AG04449 (cell line): Measurements from ENCODE around the gene FOXD4L1.
"Not testable (repeated sequence)": the region's sequence is repeated elsewhere in the genome, so short reads cannot be mapped to it uniquely, and the experiment has no call there.

Experiments used
- CTCF ChIA-PET: fragments of 350-600 bp; formaldehyde crosslinking; extraction: SDS; loops from one replicate; lab custom pipeline; 2021; ENCODE audit warnings: antibody characterized with exemption; lab: Yijun Ruan, JAX
- POLR2A ChIA-PET: fragments of 400-600, 350-600 bp; formaldehyde crosslinking; extraction: SDS; loops from one replicate; lab custom pipeline; 2020; ENCODE audit warnings: antibody characterized with exemption, inconsistent platforms; lab: Yijun Ruan, JAX
- DNase-seq: peaks from one replicate; pipeline ENCODE4 v3.0.0-alpha.2; 2010; ENCODE audit warnings: low read depth, low spot score
- H3K4me3 ChIP-seq: 2 replicates; pipeline ENCODE4 v1.5.1; 2011; ENCODE audit warnings: low read depth, mild to moderate bottlenecking, control low read depth, low read length

The FOXD4L1 gene

DNA sequence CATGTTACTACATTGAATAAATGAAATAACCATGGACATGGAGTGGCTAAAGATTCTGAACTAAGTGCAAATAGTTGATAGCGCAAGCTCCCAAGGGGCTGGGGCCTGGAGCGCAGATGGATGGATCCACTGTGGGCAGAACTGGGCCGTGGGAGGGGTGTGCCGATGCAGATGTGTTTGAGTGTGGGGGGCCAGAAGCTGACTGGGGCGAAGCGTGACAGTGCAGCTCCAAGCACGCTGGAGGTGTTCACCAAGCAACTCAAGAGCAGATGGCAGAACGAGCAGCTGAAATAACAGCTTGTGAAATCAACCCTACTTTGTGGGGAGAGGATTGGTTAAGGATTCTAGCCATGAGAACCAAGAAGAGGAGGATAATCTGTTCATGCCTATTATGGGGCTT is 17.0 kb downstream of the FOXD4L1 start:
- DNase-seq, H3K4me3 ChIP-seq, CTCF ChIA-PET, POLR2A ChIA-PET: not testable (repeated sequence)

DNA sequence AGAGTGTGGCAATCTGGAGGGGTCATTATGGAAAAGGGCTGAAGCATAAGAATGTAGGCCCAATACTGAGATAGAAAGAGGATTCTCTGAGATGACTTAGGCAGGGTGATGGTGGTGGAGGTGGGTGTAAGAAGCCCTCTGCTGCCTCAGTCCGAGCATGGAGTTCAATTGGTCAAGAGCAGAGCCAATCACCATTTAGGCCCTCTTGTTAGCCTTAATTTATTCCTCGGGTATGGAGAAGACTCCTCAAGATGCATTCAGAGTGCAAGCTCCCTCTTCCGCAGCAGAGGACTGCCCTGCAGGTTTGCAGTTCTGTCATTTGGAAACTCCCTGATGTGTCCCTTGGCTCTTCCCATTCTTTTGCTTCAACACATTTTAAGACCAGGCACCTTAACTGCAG is 17.5 kb downstream of the FOXD4L1 start:
- H3K4me3 ChIP-seq, CTCF ChIA-PET, DNase-seq, POLR2A ChIA-PET: not testable (repeated sequence)

DNA sequence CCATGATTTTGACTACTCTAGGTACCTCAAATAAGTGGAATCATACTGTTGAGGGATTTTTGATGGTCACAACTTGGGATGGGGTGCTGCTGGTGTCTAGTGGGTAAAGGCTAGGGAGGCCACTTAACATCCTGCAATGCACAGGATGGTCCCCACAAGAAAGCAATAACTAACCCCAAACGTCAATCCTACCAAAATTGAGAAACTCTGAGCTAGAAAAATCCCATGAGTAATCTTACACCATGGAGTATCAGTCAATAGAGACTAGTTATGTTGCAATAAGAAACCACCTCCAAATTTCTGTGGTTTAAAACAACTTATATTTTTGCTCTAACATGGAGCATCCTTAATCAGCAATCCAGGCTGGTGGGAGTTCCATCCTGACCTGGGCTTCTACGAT is 18.6 kb downstream of the FOXD4L1 start:
- CTCF ChIA-PET, POLR2A ChIA-PET: not testable (repeated sequence)

DNA sequence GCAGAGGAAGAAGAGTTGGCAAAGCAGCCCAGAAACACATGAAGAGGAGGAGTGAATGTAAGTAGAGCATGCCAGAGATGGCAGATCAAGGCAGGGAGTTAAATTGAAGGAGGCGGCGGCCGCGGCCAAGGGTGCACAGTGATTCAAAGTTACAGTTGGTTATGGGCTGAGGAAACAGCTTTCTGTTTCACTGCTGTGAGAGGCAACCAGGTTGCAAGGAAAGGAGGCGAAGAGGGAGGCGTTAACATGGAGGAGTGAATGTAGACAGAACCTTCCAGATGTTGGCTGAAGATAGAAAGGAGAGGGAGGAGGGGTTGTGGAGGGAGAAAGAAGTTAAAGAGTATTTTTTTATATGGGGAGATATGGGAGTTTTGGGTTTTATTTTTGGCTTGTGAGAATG is 22.4 kb downstream of the FOXD4L1 start:
- CTCF ChIA-PET, DNase-seq, POLR2A ChIA-PET, H3K4me3 ChIP-seq: not testable (repeated sequence)

More for the DNA sequence above, 18.6 kb downstream of the FOXD4L1 start:
- H3K4me3 ChIP-seq, DNase-seq: not testable (repeated sequence)

DNA sequence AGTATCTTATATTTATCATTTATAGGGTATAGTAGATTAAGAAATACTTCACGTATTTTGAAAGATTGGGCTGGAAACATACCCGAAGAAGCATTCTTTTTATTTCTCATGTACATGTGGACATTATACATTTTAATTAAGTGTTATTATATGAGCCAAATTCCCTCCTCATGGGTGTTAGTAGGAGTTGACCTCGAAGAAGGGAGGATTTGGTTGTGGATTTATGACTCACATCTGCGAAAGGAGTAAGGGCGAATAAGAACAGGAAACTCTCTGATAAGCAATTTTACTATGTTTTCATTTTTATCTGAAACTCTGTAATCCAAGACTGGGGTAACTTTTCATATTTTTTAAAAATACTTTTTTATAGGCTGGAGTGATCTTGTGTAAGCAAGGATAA is 23.0 kb downstream of the FOXD4L1 start:
- POLR2A ChIA-PET, CTCF ChIA-PET: not testable (repeated sequence)

DNA sequence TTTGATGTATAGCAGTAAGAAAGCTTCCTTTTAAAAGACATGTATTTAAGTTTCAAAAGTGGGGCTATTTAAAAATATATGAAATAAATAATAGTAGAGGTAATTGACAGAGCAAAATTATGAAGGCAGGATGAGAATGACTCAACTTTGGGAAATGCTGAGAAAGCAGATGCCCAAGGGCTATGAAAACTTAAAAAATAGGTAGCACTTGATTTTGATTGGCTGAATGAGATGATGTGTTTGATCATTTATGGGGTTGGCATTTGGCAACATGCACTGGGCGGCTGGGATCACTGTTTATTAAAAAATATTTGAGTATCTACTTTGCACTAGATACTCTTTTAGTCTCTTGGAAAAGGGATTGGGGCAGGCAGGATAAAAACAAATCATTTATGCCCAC is 26.5 kb downstream of the FOXD4L1 start:
- DNase-seq, CTCF ChIA-PET, H3K4me3 ChIP-seq, POLR2A ChIA-PET: not testable (repeated sequence)

More for the DNA sequence above, 23.0 kb downstream of the FOXD4L1 start:
- not testable (repeated sequence) for DNase-seq, H3K4me3 ChIP-seq

DNA sequence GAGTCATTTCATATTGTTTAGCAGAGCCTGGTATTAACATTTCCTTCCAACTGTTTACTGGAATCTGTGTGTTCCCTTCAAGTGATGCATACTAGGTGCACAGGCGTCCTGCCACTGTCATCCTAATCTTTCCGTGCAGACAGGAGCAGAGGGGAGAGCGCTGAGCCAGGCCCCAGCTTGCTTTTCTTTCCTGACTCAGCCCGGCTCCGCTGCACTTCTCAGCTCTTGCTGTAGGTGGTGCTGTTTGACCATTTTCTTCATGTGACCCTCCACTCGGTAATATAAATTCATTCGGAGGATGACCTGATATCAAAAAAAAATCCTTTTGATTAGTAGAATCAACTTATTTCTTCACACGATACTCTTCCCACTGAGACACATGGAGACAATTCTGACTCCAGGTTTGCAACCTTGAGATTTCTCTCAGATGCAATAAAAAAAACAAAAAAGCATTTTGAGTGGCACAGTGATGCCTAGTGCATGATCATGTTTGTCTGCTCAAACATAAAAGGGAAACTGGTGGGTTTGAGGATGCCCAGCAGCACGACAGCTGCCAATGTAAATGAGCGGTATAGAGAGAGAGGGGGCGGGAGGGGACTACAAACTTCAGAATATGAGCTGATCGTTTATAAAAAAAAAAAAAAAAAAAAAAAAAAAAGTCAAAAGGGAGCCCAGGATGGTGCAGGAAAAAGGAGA is 29.0 kb downstream of the FOXD4L1 start:
- DNase-seq, H3K4me3 ChIP-seq, POLR2A ChIA-PET: not testable (repeated sequence)
- CTCF ChIA-PET = interaction anchor here (1.3 kb wide), 1 partner anchor 77 kb away, joined by 3 read pairs; no protein-coding TSS in a partner anchor

DNA sequence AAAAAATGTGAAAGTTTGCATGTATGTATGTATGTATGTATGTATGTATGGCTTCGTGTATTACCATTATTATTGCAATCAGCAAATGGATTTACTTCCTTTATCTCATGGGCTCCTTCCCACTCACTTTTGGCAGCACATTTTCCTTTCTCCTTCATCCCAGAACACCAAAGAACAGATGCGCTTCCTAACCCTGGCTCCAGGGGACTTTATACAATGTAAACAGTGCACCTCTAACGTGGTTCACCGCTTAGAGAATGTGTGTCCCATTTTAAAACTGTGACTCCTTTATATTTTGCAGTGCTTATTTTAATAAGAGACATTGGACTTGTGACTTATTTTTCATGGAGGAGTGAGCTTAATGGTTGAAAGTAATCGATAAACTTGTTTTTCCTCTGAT is 29.7 kb downstream of the FOXD4L1 start:
- CTCF ChIA-PET = interaction anchor here (1.3 kb wide), 1 partner anchor 76 kb away, joined by 3 read pairs; no protein-coding TSS in a partner anchor
- POLR2A ChIA-PET, H3K4me3 ChIP-seq, DNase-seq: not testable (repeated sequence)

DNA sequence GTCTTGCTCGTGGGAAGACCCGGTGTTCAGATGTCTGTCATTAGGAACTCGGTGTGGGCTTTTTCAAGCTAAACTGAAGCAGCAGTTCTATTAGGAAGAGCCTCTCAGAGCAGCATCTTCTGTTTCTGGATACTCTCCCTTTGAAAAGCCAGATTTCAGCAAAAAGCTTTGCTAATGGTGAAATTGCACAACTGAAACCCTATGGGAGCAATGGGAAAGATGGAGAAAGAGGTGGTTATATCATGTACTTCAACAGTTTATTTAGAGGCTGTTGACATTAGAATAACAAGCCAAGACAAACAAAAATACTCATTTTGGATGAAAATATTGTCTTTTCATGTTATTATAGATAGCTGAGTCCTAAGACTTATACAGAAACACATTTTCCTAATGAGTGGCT is 30.4 kb downstream of the FOXD4L1 start:
- H3K4me3 ChIP-seq, CTCF ChIA-PET, DNase-seq, POLR2A ChIA-PET: not testable (repeated sequence)

DNA sequence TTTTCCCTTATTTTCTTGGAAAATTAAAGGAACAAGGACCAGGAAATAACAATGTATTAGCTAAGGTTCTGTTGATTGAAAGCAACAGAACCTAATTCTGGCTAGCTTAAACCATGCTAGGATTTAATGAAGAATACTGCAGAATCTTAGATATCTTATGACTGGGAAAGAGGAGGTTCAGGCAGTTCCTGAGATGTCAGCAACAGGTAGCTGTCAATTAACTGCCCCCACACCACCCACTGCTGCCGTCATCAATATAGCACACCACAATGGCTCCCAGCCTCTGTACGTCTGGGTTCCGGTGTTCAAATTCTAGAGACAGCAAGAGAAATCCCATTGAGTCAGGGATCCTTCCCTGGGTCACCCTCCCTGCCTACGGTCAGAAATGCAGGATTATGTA is 34.5 kb downstream of the FOXD4L1 start:
- DNase-seq, H3K4me3 ChIP-seq, POLR2A ChIA-PET, CTCF ChIA-PET: not testable (repeated sequence)

DNA sequence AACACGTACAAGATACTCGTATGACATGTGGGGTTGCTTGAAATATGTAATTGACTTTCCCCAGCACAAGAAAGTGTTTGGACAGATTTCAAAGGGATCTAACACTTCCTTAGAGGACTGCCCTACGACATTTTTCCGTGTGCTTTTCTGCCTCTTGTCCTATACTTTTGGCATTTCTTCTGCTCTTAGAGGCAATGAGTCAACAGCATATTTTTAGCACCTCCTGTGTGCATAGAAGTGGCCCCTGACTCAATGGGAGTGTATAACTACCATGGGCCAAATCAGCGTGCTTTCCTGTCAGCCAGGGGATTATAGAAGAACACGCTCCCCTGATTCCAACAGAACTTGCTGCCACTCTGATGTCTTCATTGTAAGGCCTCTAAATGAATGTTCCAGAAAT is 38.1 kb downstream of the FOXD4L1 start:
- DNase-seq, H3K4me3 ChIP-seq, CTCF ChIA-PET, POLR2A ChIA-PET: not testable (repeated sequence)

DNA sequence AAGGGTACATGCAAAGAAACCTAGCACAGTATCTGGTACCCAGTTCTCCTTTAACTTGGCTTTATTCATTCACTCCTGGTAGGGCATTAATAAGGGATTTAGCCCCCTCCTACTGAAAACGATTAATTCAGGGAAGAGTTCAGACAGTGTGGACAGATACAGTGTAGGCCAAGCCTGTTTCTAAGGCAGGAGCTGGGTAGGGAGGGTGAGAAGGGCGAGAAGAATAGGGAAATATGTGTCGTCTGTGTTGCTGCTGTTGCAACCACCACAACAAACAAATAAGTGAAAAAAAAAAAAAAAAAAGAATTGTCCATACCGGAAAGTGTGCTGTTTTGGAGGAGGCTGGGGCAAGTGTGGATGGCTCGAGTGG is 42.4 kb downstream of the FOXD4L1 start:
- H3K4me3 ChIP-seq, CTCF ChIA-PET, DNase-seq, POLR2A ChIA-PET: not testable (repeated sequence)

DNA sequence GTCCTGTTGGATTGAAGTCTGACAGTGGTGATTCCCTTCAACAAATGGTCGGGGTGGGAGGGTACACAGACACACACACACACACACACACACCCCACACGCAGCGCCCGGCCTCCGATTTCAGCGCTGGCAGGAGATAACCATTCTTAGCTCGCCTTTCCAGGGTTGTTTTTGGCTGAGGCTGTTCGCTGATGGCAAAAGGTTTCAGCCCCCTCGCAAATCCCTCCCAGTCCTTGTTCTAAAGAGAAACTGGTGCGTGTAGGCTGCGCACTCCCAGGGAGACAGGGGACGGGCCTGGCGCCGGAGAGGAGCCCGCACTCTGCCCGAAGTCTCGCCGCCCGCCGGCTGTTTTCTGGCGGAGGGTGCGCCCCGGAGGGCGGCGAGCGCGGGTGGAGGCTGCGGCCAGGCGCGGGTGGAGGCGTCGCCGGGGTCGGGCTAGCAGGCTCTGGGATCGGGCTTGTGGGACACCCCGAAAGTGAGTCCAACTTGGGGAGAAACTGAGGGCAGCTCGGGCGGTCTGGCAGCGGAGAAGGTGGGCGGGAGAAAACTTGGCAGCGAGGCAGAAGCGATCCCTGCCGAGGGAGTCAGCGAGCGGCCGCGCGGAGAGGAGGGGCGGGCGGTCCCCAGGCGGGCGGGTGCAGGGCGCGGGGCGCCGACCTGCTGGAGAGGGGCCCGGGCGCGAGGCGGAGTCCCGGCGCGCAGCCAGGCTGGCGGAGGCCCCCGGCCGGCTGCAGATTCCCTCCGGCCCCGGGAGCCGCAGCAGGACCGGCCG is 42.9 kb downstream of the FOXD4L1 start:
- DNase-seq, POLR2A ChIA-PET, CTCF ChIA-PET: not testable (repeated sequence)
- H3K4me3 ChIP-seq = peak overlapping the region; percentile 38

DNA sequence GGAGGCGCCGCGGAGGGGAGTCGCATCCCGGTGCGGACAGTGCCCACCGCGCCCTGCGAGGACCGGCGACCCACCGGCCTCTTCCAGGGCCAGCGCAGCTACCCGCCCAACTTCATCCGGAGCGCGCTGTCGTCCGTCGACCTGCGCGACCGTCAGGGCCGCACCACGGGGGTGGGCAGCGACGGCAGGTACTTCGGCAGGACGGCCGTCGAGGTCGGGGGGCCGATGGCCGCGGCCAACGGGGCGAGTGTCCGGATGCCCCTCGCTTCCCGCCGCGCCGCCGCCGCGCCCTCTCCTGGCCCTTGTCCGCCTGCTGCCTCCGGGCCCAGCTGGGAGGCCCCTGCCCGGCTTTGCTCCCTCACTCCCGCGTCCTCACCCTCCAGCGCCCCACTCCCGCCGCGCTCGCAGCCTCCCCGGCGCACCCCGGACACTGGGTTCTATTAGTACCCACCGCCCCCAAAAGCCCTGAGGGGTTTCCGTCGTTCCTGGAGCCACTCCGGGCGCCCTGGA is 43.6 kb downstream of the FOXD4L1 start:
- DNase-seq, POLR2A ChIA-PET, H3K4me3 ChIP-seq, CTCF ChIA-PET: not testable (repeated sequence)

DNA sequence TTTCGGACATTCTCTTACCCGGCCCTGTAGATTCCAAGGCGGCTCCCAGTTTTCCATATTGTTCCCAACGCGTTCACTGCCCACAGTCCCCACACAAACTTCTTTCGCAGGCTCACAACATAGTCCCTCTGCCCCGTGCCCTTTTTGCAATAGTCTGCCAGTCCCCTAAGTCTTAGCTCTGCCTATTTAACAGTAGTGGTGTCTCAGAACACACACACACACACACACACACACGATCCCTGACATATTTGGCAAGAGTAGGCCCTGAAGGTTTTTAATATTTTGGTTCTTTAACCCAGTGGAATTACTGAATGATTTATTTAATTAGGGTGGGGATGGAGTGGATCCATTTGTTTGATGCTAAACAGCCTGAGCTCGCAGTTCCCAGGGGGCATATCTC is 44.1 kb downstream of the FOXD4L1 start:
- not testable (repeated sequence) for DNase-seq

More for the DNA sequence above, 44.1 kb downstream of the FOXD4L1 start:
- POLR2A ChIA-PET, CTCF ChIA-PET, H3K4me3 ChIP-seq: not testable (repeated sequence)
